Stimulated activated naive CD8-positive, alpha-beta T cell treated with anti-CD3 and anti-CD28 coated beads, Interleukin-15, Interleukin-2, amounts not matched to agents 100 ng/mL and 50 ng/mL, for 24 hours (primary cell): ENCODE measurements around the gene CAMKK2.
"Not testable (repeated sequence)": the region's sequence is repeated elsewhere in the genome, so short reads cannot be mapped to it uniquely, and the experiment has no call there.

Experiments
- H3K27ac Mint-ChIP-seq: one replicate; pipeline ENCODE4 v1.8.0; 2021; ENCODE audit warnings: mild to moderate bottlenecking, mixed read lengths
- H3K27me3 Mint-ChIP-seq: one replicate; pipeline ENCODE4 v1.8.0; 2021; ENCODE audit warnings: mixed read lengths
- H3K36me3 Mint-ChIP-seq: one replicate; pipeline ENCODE4 v1.8.0; 2021; ENCODE audit warnings: low read depth, mixed read lengths
- H3K4me1 Mint-ChIP-seq: one replicate; pipeline ENCODE4 v1.8.0; 2021; ENCODE audit warnings: low read depth, mixed read lengths
- H3K4me3 Mint-ChIP-seq: one replicate; pipeline ENCODE4 v1.8.0; 2021; ENCODE audit warnings: mild to moderate bottlenecking, mixed read lengths
- H3K9me3 Mint-ChIP-seq: one replicate; pipeline ENCODE4 v1.8.0; 2021; ENCODE audit warnings: mixed read lengths

CAMKK2 gene

GRCh38 chr12:121222847-121223246 lies 73.7 kb downstream of the CAMKK2 start:
- Mint-ChIP-seq H3K4me1 (peaks cover 37% of the 10 kb centered on the region), H3K27me3 (no peaks in the 10 kb centered on the region), H3K27ac (no peak overlapping the region), H3K4me3 (no peak overlapping the region), H3K36me3 (peaks cover 17% of the 10 kb centered on the region), H3K9me3 (no peaks in the 10 kb centered on the region)

- H3K27ac Mint-ChIP-seq, result no peak overlapping the region
- H3K9me3 Mint-ChIP-seq, result no peaks in the 10 kb centered on the region
- H3K4me1 Mint-ChIP-seq, result peaks cover 36% of the 10 kb centered on the region
- H3K4me3 Mint-ChIP-seq, result no peak overlapping the region
- H3K27me3 Mint-ChIP-seq, result no peaks in the 10 kb centered on the region
- peaks cover 16% of the 10 kb centered on the region for H3K36me3 Mint-ChIP-seq
Measured at GRCh38 chr12:121219353-121219986, 77.0 kb downstream of the CAMKK2 start.

GRCh38 chr12:121218588-121219352 lies 77.7 kb downstream of the CAMKK2 start:
- no peaks in the 10 kb centered on the region for H3K27me3 Mint-ChIP-seq
- H3K4me3 Mint-ChIP-seq, result no peak overlapping the region
- peaks cover 36% of the 10 kb centered on the region for H3K4me1 Mint-ChIP-seq
- peak overlapping the region; percentile 70 for H3K27ac Mint-ChIP-seq
- no peaks in the 10 kb centered on the region for H3K9me3 Mint-ChIP-seq
- H3K36me3 Mint-ChIP-seq, result peaks cover 20% of the 10 kb centered on the region

- H3K36me3 Mint-ChIP-seq, result peaks cover 19% of the 10 kb centered on the region
- H3K27me3 Mint-ChIP-seq, result no peaks in the 10 kb centered on the region
- H3K4me3 Mint-ChIP-seq, result no peak overlapping the region
- peaks cover 36% of the 10 kb centered on the region for H3K4me1 Mint-ChIP-seq
- H3K27ac Mint-ChIP-seq, result no peak overlapping the region
- H3K9me3 Mint-ChIP-seq, result no peaks in the 10 kb centered on the region
Measured at GRCh38 chr12:121217761-121218160, 78.7 kb downstream of the CAMKK2 start.

GRCh38 chr12:121217063-121217462 lies 79.4 kb downstream of the CAMKK2 start:
- peaks cover 17% of the 10 kb centered on the region for H3K36me3 Mint-ChIP-seq
- no peaks in the 10 kb centered on the region for H3K27me3 Mint-ChIP-seq
- H3K4me3 Mint-ChIP-seq, result no peak overlapping the region
- H3K9me3 Mint-ChIP-seq, result no peaks in the 10 kb centered on the region
- peaks cover 36% of the 10 kb centered on the region for H3K4me1 Mint-ChIP-seq
- H3K27ac Mint-ChIP-seq, result no peak overlapping the region

- H3K4me1 Mint-ChIP-seq, result peaks cover 44% of the 10 kb centered on the region
Measured at GRCh38 chr12:121216102-121216501, 80.4 kb downstream of the CAMKK2 start.

GRCh38 chr12:121214855-121215745 lies 81.4 kb downstream of the CAMKK2 start:
- peaks cover 50% of the 10 kb centered on the region for H3K4me1 Mint-ChIP-seq
- peaks cover 11% of the 10 kb centered on the region for H3K36me3 Mint-ChIP-seq
- H3K27me3 Mint-ChIP-seq, result no peaks in the 10 kb centered on the region
- H3K4me3 Mint-ChIP-seq, result peak overlapping the region; percentile 0
- peak overlapping the region; percentile 57 for H3K27ac Mint-ChIP-seq
- H3K9me3 Mint-ChIP-seq, result no peaks in the 10 kb centered on the region

More at GRCh38 chr12:121216102-121216501, 80.4 kb downstream of the CAMKK2 start:
- Mint-ChIP-seq H3K4me3 (no peak overlapping the region), H3K9me3 (no peaks in the 10 kb centered on the region), H3K27ac (peak overlapping the region; percentile 17), H3K27me3 (no peaks in the 10 kb centered on the region), H3K36me3 (peaks cover 11% of the 10 kb centered on the region)

GRCh38 chr12:121214166-121214777 lies 82.2 kb downstream of the CAMKK2 start:
- H3K4me3 Mint-ChIP-seq, result peak overlapping the region; percentile 0
- peak overlapping the region; percentile 57 for H3K27ac Mint-ChIP-seq
- H3K27me3 Mint-ChIP-seq, result no peaks in the 10 kb centered on the region
- H3K4me1 Mint-ChIP-seq, result peaks cover 53% of the 10 kb centered on the region
- peaks cover 11% of the 10 kb centered on the region for H3K36me3 Mint-ChIP-seq
- H3K9me3 Mint-ChIP-seq, result no peaks in the 10 kb centered on the region

- H3K4me3 Mint-ChIP-seq, result no peak overlapping the region
- no peak overlapping the region for H3K27ac Mint-ChIP-seq
- H3K9me3 Mint-ChIP-seq, result no peaks in the 10 kb centered on the region
- H3K27me3 Mint-ChIP-seq, result no peaks in the 10 kb centered on the region
- H3K4me1 Mint-ChIP-seq, result peaks cover 55% of the 10 kb centered on the region
- peaks cover 11% of the 10 kb centered on the region for H3K36me3 Mint-ChIP-seq
Measured at GRCh38 chr12:121212875-121213274, 83.6 kb downstream of the CAMKK2 start.

GRCh38 chr12:121209624-121210572 lies 86.6 kb downstream of the CAMKK2 start, which contains the start of gene P2RX4:
P2RX4 (plus strand) TSS chr12:121210129; CDS start chr12:121210165, 36 bp downstream.
- Mint-ChIP-seq H3K27me3 (no peaks in the 10 kb centered on the region), H3K9me3 (no peaks in the 10 kb centered on the region), H3K36me3 (peaks cover 5% of the 10 kb centered on the region), H3K4me1 (peaks cover 48% of the 10 kb centered on the region), H3K27ac (peak within 1 kb of the TSS; percentile 89), H3K4me3 (peak within 1 kb of the TSS; percentile 86)

GRCh38 chr12:121209221-121209620 lies 87.3 kb downstream of the CAMKK2 start:
- peak overlapping the region; percentile 67 for H3K4me3 Mint-ChIP-seq
- H3K9me3 Mint-ChIP-seq, result no peaks in the 10 kb centered on the region
- H3K36me3 Mint-ChIP-seq, result peaks cover 2% of the 10 kb centered on the region
- H3K27ac Mint-ChIP-seq, result peak overlapping the region; percentile 74
- no peaks in the 10 kb centered on the region for H3K27me3 Mint-ChIP-seq
- H3K4me1 Mint-ChIP-seq, result peaks cover 46% of the 10 kb centered on the region

GRCh38 chr12:121208571-121208970 lies 87.9 kb downstream of the CAMKK2 start:
- Mint-ChIP-seq H3K4me1 (peaks cover 45% of the 10 kb centered on the region), H3K27ac (peak overlapping the region; percentile 74)
- H3K36me3 Mint-ChIP-seq, H3K27me3 Mint-ChIP-seq, H3K9me3 Mint-ChIP-seq, H3K4me3 Mint-ChIP-seq: not testable (repeated sequence)

GRCh38 chr12:121205491-121205890 lies 91.0 kb downstream of the CAMKK2 start:
- no peaks in the 10 kb centered on the region for H3K27me3 Mint-ChIP-seq
- no peaks in the 10 kb centered on the region for H3K9me3 Mint-ChIP-seq
- H3K4me1 Mint-ChIP-seq, result peaks cover 20% of the 10 kb centered on the region
- peak overlapping the region; percentile 3 for H3K27ac Mint-ChIP-seq
- no peaks in the 10 kb centered on the region for H3K36me3 Mint-ChIP-seq
- no peak overlapping the region for H3K4me3 Mint-ChIP-seq
